Right lobe of liver (tissue), 6 donors: ENCODE data around the gene GSN. TPM values are rescaled to one million over a fixed set of nuclear protein-coding genes. Genes with fewer than 3 reads are reported as not detected.

Experiments
- ATAC-seq, 4 donors: fragments of 200-7000 bp; cut with Tn5 transposase; one replicate each; pipeline ENCODE4 v1.9.1; 2020; ENCODE audit warnings: mild to moderate bottlenecking in 4 of 4, moderate library complexity in 4 of 4
- DNase-seq, 3 donors: peaks; one replicate each; pipeline ENCODE4 v3.0.0-alpha.2; 2020
- H3K27ac ChIP-seq, 3 donors: fragments of 200-600 bp; one replicate each; pipeline ENCODE4 v1.8.0; 2022
- H3K27me3 ChIP-seq, 2 donors: fragments of 200-600 bp; one replicate each; pipeline ENCODE4 v1.8.0; 2022
- H3K36me3 ChIP-seq, 4 donors: fragments of 200-600 bp; sonication (generic) in 1 of 4; one replicate each; pipeline versions ENCODE4 v1.5.1 to v1.8.0; 2017 to 2022; ENCODE audit warnings: control low read depth in 1 of 4
- H3K4me1 ChIP-seq, 4 donors: fragments of 200-600 bp; sonication (generic) in 1 of 4; one replicate each; pipeline versions ENCODE4 v1.5.1 to v1.8.0; 2017 to 2022; ENCODE audit warnings: control low read depth in 1 of 4
- H3K4me3 ChIP-seq, 3 donors: fragments of 200-600 bp; one replicate each; pipeline ENCODE4 v1.8.0; 2022
- H3K9me3 ChIP-seq, 4 donors: fragments of 200-600 bp; sonication (generic) in 1 of 4; one replicate each; pipeline versions ENCODE4 v1.5.1 to v1.8.0; 2017 to 2022; ENCODE audit warnings: control low read depth in 1 of 4
- CTCF ChIP-seq, 4 donors: fragments of 200-600 bp in 3 of 4; fragments of 450-650 bp in 1 of 4; IDR thresholded peaks; one replicate each; pipeline versions ENCODE4 v1.5.1 to v1.8.0; 2016 to 2022; ENCODE audit warnings: antibody characterized with exemption in 4 of 4, mild to moderate bottlenecking in 2 of 4
- POLR2A ChIP-seq: fragments of 450-650 bp; IDR thresholded peaks from one replicate; pipeline ENCODE4 v1.6.1; 2017; ENCODE audit warnings: antibody characterized with exemption, mild to moderate bottlenecking
- WGBS: methylation state at CpG from one replicate; pipeline ENCODE4 v1.1.6; 2018; ENCODE audit warnings: low coverage, low lambda C conversion rate; ENCODE audit not compliant: insufficient coverage; ENCODE audit errors: missing lambda C conversion rate; 5-methylcytosine and 5-hydroxymethylcytosine counted together
- intact Hi-C, 2 donors: fragments of 100-400 bp; cut with DNase I; formaldehyde crosslinking; loops; one replicate each; pipeline versions ENCODE4 v1.11.2 to v1.14.1; 2022
- total RNA-seq, 6 experiments: library from RNA; depleted of rRNA in 2 of 6; stranded (reverse); fragments of >200 nt in 2 of 6; fragmentation: NEBNext Ultra II Directional in 3 of 6; extraction: Animal tissue kit (Norgen Biotek cat#: 25700) in 3 of 6; gene quantifications; one replicate each; pipeline versions ENCODE4 v1.1.0 to v1.2.4, GENCODE V29; 2016 to 2023
- donor health status: DM: no; HTN: yes; CAD: no.
- donor health status: DM: no; HTN: no; CAD: no.
- donor health status: DM: no; HTN: no; CAD: no.
- donor health status: DM: no; HTN: yes; CAD: no.
- donor health status: DM: no; HTN: yes; CAD: no.

GSN gene
- total RNA-seq, 6 experiments from 2014 or later: 23.1 to 96.9 (median 38.8) TPM

- intact Hi-C loops: no loop called here
- 54% methylated on average over 3 of the region's 19 CpGs for WGBS
- DNase-seq (peak in 1 of 3 donors; percentile 50), ATAC-seq (no peak)
- peak overlapping the region in 1 of 3 donors; percentile 3 for H3K27ac ChIP-seq
- peaks cover 0 to 38% (median 13%) of the 10 kb centered on the region in 4 donors for H3K4me1 ChIP-seq
- no peaks in the 10 kb centered on the region for H3K9me3 ChIP-seq
- H3K4me3 ChIP-seq: no peak overlapping the region
- no peaks in the 10 kb centered on the region for H3K36me3 ChIP-seq
- TF ChIP-seq POLR2A (no peak), CTCF (IDR thresholded peaks at IDR 0.05) (no peak)
- H3K27me3 ChIP-seq: no peaks in the 10 kb centered on the region
These were observed 50.8 kb downstream of the GSN start for GRCh38 chr9:121318631-121319382.

- DNase-seq: peak in 1 of 3 donors; percentile 40
- 88% methylated on average over 5 of the region's 5 CpGs for WGBS
- H3K27ac ChIP-seq: peak overlapping the region in 1 of 3 donors; percentile 11
- peaks cover 0 to 38% (median 13%) of the 10 kb centered on the region in 4 donors for H3K4me1 ChIP-seq
- no peaks in the 10 kb centered on the region for H3K36me3 ChIP-seq
- H3K27me3 ChIP-seq: no peaks in the 10 kb centered on the region
- no peaks in the 10 kb centered on the region for H3K9me3 ChIP-seq
- intact Hi-C loops: no loop called here
- H3K4me3 ChIP-seq: no peak overlapping the region
- TF ChIP-seq CTCF (IDR thresholded peaks at IDR 0.05) (no peak), POLR2A (no peak)
- ATAC-seq: no peak
These were observed 51.4 kb downstream of the GSN start for GRCh38 chr9:121319383-121319780.

- intact Hi-C loops: loop anchor here (5.0 kb wide), 1 partner anchor 51 kb away; the partner anchor contains the start of gene STOM (in 2 of the 2)
These were observed 53.1 kb downstream of the GSN start for GRCh38 chr9:121321016-121321503.

More at GRCh38 chr9:121321016-121321503, 53.1 kb downstream of the GSN start:
- no peak for TF ChIP-seq POLR2A
- no peak for TF ChIP-seq CTCF (IDR thresholded peaks at IDR 0.05)
- Histone ChIP-seq H3K4me1 (peaks cover 0 to 38% (median 17%) of the 10 kb centered on the region in 4 donors), H3K27ac (peak overlapping the region; percentile 26 to 96 (median 85)), H3K9me3 (no peaks in the 10 kb centered on the region), H3K4me3 (no peak overlapping the region), H3K27me3 (no peaks in the 10 kb centered on the region), H3K36me3 (peaks cover 0 to 2% (median 0%) of the 10 kb centered on the region in 4 donors)
- DNase-seq: no peak
- WGBS: 88% methylated on average over 2 of the region's 10 CpGs
- no peak for ATAC-seq
